HG03280 (cell line): ENCODE measurements around the gene ZCCHC14.
"Not testable (repeated sequence)": the region's sequence is repeated elsewhere in the genome, so short reads cannot be mapped to it uniquely, and the experiment has no call there.

Source experiments
- ATAC-seq: cut with Tn5 transposase; IDR thresholded peaks from one replicate; pipeline ENCODE4 v1.9.1; 2021; ENCODE audit warnings: mild to moderate bottlenecking, moderate library complexity; ENCODE audit not compliant: unreplicated experiment

ZCCHC14 gene

DNA sequence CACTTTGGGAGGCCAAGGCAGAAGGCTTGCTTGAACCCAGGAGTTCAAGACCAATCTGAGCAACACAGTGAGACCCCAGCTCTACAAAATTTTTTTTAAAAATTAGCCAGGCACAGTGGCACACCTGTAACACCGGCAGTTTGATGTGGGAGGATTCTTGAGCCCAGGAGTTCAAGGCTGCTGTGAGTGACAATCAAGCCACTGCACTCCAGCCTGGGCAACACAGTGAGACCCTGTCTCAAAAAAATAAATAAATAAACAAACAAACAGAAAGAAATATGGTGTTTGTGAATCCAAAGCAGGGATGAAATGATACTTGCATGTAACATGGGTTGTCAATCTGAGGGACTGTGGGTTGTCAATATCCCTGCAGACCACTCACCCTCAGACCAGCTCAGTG is 125.9 kb downstream of the ZCCHC14 start:
- ATAC-seq, result no peak

- ATAC-seq, result no peak
These were observed 126.5 kb downstream of the ZCCHC14 start for GRCh38 chr16:87366288-87366687.

- no peak for ATAC-seq
These were observed 127.7 kb downstream of the ZCCHC14 start for GRCh38 chr16:87365021-87365713.

DNA sequence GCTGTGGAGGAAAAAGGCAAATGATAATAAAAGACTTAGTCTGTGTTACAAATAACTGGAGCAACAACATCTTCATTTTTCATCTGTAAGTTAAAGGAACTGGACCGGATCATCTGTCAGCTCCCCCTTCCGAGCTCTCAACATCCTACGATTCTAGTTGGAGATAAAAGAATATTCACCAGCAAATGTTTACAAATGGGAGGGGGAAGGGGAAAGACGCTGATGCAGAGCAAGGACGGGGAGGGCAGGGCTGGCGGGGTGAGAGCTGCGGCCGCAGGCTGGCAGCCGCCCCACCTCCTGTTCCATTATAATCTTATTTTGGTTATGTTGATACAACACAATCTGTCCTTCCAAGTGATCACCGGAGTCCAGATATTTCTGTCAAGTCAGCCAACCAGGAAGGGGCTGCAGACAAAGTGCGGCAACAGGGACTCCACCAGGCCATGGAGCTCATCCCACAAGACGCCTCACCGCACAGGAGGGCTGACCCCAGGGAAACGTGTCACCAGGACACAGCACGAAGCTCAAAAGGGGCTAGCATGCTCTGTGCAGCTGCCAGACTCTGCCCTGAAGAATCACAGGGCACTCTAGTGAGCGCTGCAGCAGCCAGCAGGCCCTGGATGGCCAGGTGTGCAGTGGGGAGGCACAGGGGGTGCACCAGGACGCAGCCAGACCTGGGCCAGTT is 128.9 kb downstream of the ZCCHC14 start:
- no peak for ATAC-seq

DNA sequence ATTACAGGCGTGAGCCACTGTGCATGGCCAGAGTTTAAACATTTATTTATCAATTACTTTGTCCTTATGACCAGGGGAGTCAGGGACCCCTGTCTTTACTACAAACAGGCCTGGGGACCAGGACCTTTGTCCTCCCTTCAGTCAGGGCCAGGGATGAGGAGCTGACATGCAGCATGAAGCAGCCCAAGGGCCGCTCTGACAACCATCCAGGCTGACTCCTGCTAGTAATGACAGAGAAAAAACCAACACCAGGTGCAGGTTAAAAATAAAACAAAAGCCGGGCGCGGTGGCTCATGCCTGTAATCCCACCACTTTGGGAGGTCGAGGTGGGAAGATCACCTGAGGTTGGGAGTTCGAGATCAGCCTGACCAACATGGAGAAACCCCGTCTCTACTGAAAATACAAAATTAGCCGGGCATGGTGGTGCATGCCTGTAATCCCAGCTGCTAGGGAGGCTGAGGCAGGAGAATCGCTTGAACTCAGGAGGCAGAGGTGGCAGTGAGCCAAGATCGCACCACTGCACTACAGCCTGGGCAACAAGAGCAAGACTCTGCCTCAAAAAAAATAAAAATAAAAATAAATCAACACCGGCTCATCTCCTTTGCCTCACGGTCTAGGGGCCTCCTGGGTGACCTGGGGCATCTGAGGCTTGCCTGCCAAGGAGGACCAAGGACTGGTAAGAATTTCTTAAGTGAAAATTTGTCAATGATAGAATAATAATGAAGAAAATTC is 129.8 kb downstream of the ZCCHC14 start:
- ATAC-seq, result not testable (repeated sequence)

DNA sequence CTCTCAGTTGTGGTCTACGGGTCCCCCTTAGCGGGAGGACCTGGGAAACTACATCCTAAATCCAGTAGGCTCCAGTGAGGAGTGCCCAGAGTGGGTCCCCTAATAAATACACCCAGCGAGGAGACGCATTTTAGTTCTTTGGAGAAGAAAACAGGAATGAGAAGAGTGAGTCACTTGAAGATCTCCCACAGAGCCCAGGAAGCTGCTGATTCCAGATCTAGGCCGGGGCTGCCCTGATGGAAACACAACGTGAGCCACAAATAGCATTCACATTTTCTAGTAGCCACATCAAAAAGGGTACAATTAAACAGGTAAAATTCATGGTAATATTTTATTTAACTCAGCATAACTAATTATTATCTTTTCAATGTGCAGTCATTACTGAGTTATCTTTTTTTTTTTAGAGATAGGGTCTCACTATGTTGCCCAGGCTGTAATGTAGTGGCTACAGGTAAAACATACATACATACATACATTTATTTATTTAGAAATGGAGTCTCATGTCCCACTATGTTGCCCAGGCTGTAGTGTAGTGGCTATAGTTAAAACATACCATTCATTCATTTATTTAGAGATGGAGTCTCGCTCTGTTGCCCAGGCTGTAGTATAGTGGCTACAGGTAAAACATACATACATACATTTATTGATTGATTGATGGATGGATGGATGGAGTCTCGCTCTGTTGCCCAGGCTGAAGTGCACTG is 130.8 kb downstream of the ZCCHC14 start:
- ATAC-seq, result no peak

GRCh38 chr16:87360862-87361610 is 131.8 kb downstream of the ZCCHC14 start:
- no peak for ATAC-seq

DNA sequence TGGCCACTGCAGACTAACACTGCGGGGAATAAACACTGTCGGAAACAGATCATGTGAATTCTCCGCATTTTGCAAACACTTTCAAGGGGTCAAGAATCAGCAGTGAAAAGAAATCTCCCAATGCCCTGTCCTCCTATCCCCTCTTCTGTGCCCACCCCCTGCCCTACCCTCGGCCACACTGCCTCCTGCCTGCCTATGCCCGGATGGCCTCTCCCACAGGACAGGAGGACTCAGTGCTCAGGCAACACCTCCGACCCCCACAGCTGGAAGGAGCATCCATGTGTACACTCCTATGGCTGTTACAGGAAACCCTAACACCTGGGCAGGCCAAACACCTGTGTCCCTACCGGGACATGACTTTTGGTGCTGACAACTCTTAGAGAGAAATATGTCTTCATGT is 133.7 kb downstream of the ZCCHC14 start:
- ATAC-seq, result no peak

GRCh38 chr16:87358696-87359095 is 134.1 kb downstream of the ZCCHC14 start:
- no peak for ATAC-seq

DNA sequence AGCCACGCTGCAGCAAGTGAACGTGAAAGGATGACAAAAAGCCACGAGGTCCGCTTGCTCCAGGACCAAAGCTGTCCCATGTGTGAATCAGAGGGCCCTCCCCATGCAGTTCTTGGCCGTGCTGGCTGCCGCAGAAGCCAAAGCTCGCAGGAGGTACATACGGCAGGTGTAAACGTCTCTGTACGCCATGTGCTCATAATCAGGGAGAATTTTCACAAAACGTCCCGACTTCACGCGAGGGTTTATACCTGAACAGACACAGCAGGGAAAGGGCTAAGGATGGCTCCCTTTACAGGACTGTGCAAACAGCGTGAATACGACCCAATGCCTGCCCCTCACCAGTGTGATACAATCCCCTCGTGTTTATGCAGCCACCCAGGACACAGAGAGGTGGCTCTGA is 134.6 kb downstream of the ZCCHC14 start:
- ATAC-seq, result no peak

- ATAC-seq, result no peak
These were observed 136.4 kb downstream of the ZCCHC14 start for GRCh38 chr16:87356491-87356853.
